GM12865 (cell line): ENCODE data around the gene TLL1.

Experiments used
- DNase-seq: peaks from one replicate; pipeline ENCODE4 v3.0.0; 2010; ENCODE audit warnings: low read depth
- H3K4me3 ChIP-seq: 2 replicates; pipeline ENCODE4 v1.5.1; 2011; ENCODE audit warnings: mild to moderate bottlenecking, low read depth, low read length, control low read depth
- CTCF ChIP-seq: IDR thresholded peaks from 2 replicates; pipeline ENCODE4 v1.5.1; 2011; ENCODE audit warnings: low read length, control low read depth, low read depth, inconsistent platforms; ENCODE audit not compliant: insufficient read depth; ENCODE audit errors: missing control alignments

Gene TLL1

GRCh38 chr4:166006217-166006616 lies 133.2 kb downstream of the TLL1 start:
- H3K4me3 ChIP-seq = no peak overlapping the region
- TF ChIP-seq CTCF = no peak
- no peak for DNase-seq

GRCh38 chr4:166008510-166008909 lies 135.5 kb downstream of the TLL1 start:
- no peak for DNase-seq
- no peak for TF ChIP-seq CTCF
- H3K4me3 ChIP-seq = no peak overlapping the region

GRCh38 chr4:166012129-166013030 lies 139.3 kb downstream of the TLL1 start:
- no peak for TF ChIP-seq CTCF
- DNase-seq = no peak
- H3K4me3 ChIP-seq = no peak overlapping the region

- TF ChIP-seq CTCF = no peak
- no peak for DNase-seq
- H3K4me3 ChIP-seq = no peak overlapping the region
Measured at GRCh38 chr4:166014411-166014810, 141.4 kb downstream of the TLL1 start.

GRCh38 chr4:166017804-166018203 lies 144.8 kb downstream of the TLL1 start:
- H3K4me3 ChIP-seq = no peak overlapping the region

GRCh38 chr4:166019441-166020220 lies 146.6 kb downstream of the TLL1 start:
- no peak for DNase-seq
- H3K4me3 ChIP-seq = no peak overlapping the region
- TF ChIP-seq CTCF = no peak

More at GRCh38 chr4:166017804-166018203, 144.8 kb downstream of the TLL1 start:
- no peak for TF ChIP-seq CTCF
- no peak for DNase-seq
